H1 (cell line): Measurements from ENCODE around the gene UBE2Q2. TPM values are rescaled to one million over a fixed set of nuclear protein-coding genes. Genes with fewer than 3 reads are reported as not detected.
A peak's percentile ranks its signal among the peaks of the same experiment; 100 is the strongest.

Source experiments
- CTCF ChIA-PET: fragments of 300-600 bp; sonication (Branson Sonifier 250); formaldehyde crosslinking; loops from one replicate; lab custom pipeline; 2021; ENCODE audit not compliant: partially characterized antibody; lab: Charles Lee
- POLR2A ChIA-PET: fragments of 300-600 bp; sonication (Branson Sonifier 250); formaldehyde crosslinking; loops from one replicate; lab custom pipeline; 2021; ENCODE audit warnings: inconsistent platforms; ENCODE audit not compliant: partially characterized antibody; lab: Charles Lee
- DNase-seq, 2 experiments: peaks; one replicate each; pipeline versions ENCODE4 v3.0.0 to v3.0.0-alpha.2; 2010 to 2022; ENCODE audit warnings: low spot score in 2 of 2, low read depth in 1 of 2, mixed read lengths in 1 of 2
- FAIRE-seq: peaks from 2 replicates; lab custom pipeline; 2011; peaks lifted over from hg19 to GRCh38; lab: Jason Lieb, UNC
- H2AFZ ChIP-seq: 2 replicates; pipeline ENCODE4 v1.8.1; 2012; ENCODE audit warnings: low read length, inconsistent platforms
- H2AK5ac ChIP-seq: 2 replicates; pipeline ENCODE4 v1.6.1; 2013; ENCODE audit warnings: low read depth, low read length
- H2BK120ac ChIP-seq: replicated peaks from 2 replicates; pipeline ENCODE3; 2013; ENCODE audit warnings: low read depth, low read length, inconsistent platforms
- H2BK12ac ChIP-seq: 2 replicates; pipeline ENCODE4 v1.6.1; 2013; ENCODE audit warnings: low read depth, low read length
- H2BK15ac ChIP-seq: 2 replicates; pipeline ENCODE4 v1.6.1; 2013; ENCODE audit warnings: low read length
- H2BK20ac ChIP-seq: 2 replicates; pipeline ENCODE4 v1.6.1; 2013; ENCODE audit warnings: low read length
- H2BK5ac ChIP-seq: 2 replicates; pipeline ENCODE4 v1.6.1; 2013; ENCODE audit warnings: low read depth, low read length
- H3K14ac ChIP-seq: 2 replicates; pipeline ENCODE4 v1.6.1; 2013; ENCODE audit warnings: inconsistent platforms; ENCODE audit not compliant: insufficient read length
- H3K18ac ChIP-seq: 2 replicates; pipeline ENCODE4 v1.6.1; 2013; ENCODE audit warnings: low read length; ENCODE audit errors: extremely low read depth
- H3K23ac ChIP-seq: 2 replicates; pipeline ENCODE4 v1.6.1; 2013; ENCODE audit warnings: inconsistent platforms; ENCODE audit not compliant: insufficient read length
- H3K23me2 ChIP-seq: 2 replicates; pipeline ENCODE4 v1.6.1; 2013; ENCODE audit warnings: low read depth, low read length
- H3K27ac ChIP-seq: 2 replicates; pipeline ENCODE4 v1.6.1; 2011; ENCODE audit warnings: low read depth, low read length, inconsistent platforms
- H3K27me3 ChIP-seq, 4 experiments: replicated peaks in 1 of 4; 1 replicate in 1 of 4; 2 replicates in 3 of 4; pipeline versions ENCODE4 v1.6.1 to v1.8.1; 2011 to 2013; ENCODE audit warnings: low read length in 3 of 4, mild to moderate bottlenecking in 3 of 4, inconsistent platforms in 2 of 4, mixed read lengths in 2 of 4, moderate library complexity in 1 of 4; ENCODE audit not compliant: control insufficient read depth in 3 of 4, insufficient read depth in 3 of 4; ENCODE audit errors: extremely low read depth in 1 of 4
- H3K36me3 ChIP-seq, 4 experiments: 2 replicates each; pipeline versions ENCODE4 v1.6.1 to v1.8.1; 2011 to 2013; ENCODE audit warnings: mild to moderate bottlenecking in 4 of 4, low read length in 3 of 4, moderate library complexity in 2 of 4, control low read depth in 1 of 4, inconsistent platforms in 1 of 4; ENCODE audit not compliant: insufficient read depth in 4 of 4, control insufficient read depth in 2 of 4
- H3K4ac ChIP-seq: replicated peaks from 2 replicates; pipeline ENCODE3; 2013; ENCODE audit warnings: low read length, low read depth, mixed read lengths, inconsistent platforms; ENCODE audit not compliant: insufficient read length
- H3K4me1 ChIP-seq, 4 experiments: replicated peaks in 1 of 4; 1 replicate in 1 of 4; 2 replicates in 3 of 4; pipeline versions ENCODE4 v1.6.1 to v1.8.1; 2011 to 2013; ENCODE audit warnings: low read length in 3 of 4, inconsistent platforms in 2 of 4, mixed read lengths in 1 of 4; ENCODE audit not compliant: insufficient read depth in 4 of 4, control insufficient read depth in 3 of 4
- H3K4me2 ChIP-seq, 2 experiments: 2 replicates each; pipeline versions ENCODE4 v1.6.1 to v1.8.1; 2011 to 2013; ENCODE audit warnings: low read depth in 2 of 2, low read length in 2 of 2, control low read depth in 1 of 2, inconsistent platforms in 1 of 2, mild to moderate bottlenecking in 1 of 2; ENCODE audit not compliant: insufficient read depth in 1 of 2
- H3K4me3 ChIP-seq, 4 experiments: fragments of 200-600, 300-600 bp in 1 of 4; sonication (generic), shearing (Covaris generic), sonication (Bioruptor Twin) in 1 of 4; 2 replicates each; pipeline versions ENCODE4 v1.5.1 to v1.8.1; 2011 to 2016; ENCODE audit warnings: low read length in 4 of 4, low read depth in 3 of 4, control low read depth in 2 of 4, inconsistent platforms in 2 of 4, mild to moderate bottlenecking in 2 of 4, mixed read lengths in 1 of 4, moderate library complexity in 1 of 4; ENCODE audit not compliant: insufficient read depth in 2 of 4; ENCODE audit errors: extremely low read depth in 1 of 4
- H3K56ac ChIP-seq: replicated peaks from 2 replicates; pipeline ENCODE3; 2013; ENCODE audit warnings: low read depth, mild to moderate bottlenecking, mixed read lengths, low read length, inconsistent platforms; ENCODE audit not compliant: insufficient read length
- H3K79me1 ChIP-seq: 2 replicates; pipeline ENCODE4 v1.6.1; 2013; ENCODE audit warnings: low read depth, low read length, control low read depth
- H3K79me2 ChIP-seq, 2 experiments: 2 replicates each; pipeline versions ENCODE4 v1.6.1 to v1.8.1; 2012 to 2013; ENCODE audit warnings: low read length in 2 of 2, mild to moderate bottlenecking in 2 of 2, inconsistent platforms in 1 of 2; ENCODE audit not compliant: insufficient read depth in 2 of 2, control insufficient read depth in 1 of 2
- H3K9ac ChIP-seq, 4 experiments: replicated peaks in 1 of 4; 1 replicate in 1 of 4; 2 replicates in 3 of 4; pipeline versions ENCODE4 v1.6.1 to v1.8.1; 2011 to 2013; ENCODE audit warnings: low read depth in 3 of 4, low read length in 3 of 4, control low read depth in 2 of 4, mild to moderate bottlenecking in 2 of 4, moderate library complexity in 2 of 4, inconsistent platforms in 1 of 4; ENCODE audit errors: extremely low read depth in 1 of 4
- H3K9me3 ChIP-seq, 2 experiments: 2 replicates each; pipeline versions ENCODE4 v1.6.1 to v1.8.1; 2012 to 2013; ENCODE audit warnings: mild to moderate bottlenecking in 2 of 2, moderate library complexity in 2 of 2, control low read depth in 1 of 2, inconsistent platforms in 1 of 2, low read depth in 1 of 2, low read length in 1 of 2, mixed read lengths in 1 of 2; ENCODE audit not compliant: insufficient read depth in 2 of 2
- H4K20me1 ChIP-seq, 2 experiments: replicated peaks in 1 of 2; 2 replicates each; pipeline versions ENCODE3 to v1.8.1; 2011 to 2013; ENCODE audit warnings: inconsistent platforms in 2 of 2, low read length in 2 of 2, mild to moderate bottlenecking in 1 of 2; ENCODE audit not compliant: insufficient read depth in 2 of 2, control insufficient read depth in 1 of 2
- H4K5ac ChIP-seq: 2 replicates; pipeline ENCODE4 v1.6.1; 2013; ENCODE audit warnings: low read length, low read depth, mixed read lengths, inconsistent platforms; ENCODE audit not compliant: insufficient read length
- H4K8ac ChIP-seq: 2 replicates; pipeline ENCODE4 v1.8.0; 2013; ENCODE audit warnings: mild to moderate bottlenecking, moderate library complexity, low read length, inconsistent platforms; ENCODE audit not compliant: insufficient read depth; ENCODE audit errors: extremely low read depth
- H4K91ac ChIP-seq: replicated peaks from 2 replicates; pipeline ENCODE3; 2013; ENCODE audit warnings: low read length, mixed read lengths, inconsistent platforms; ENCODE audit not compliant: insufficient read length
- KDM1A ChIP-seq: fragments of 200-600, 300-600 bp; sonication (generic); IDR thresholded peaks from 2 replicates; pipeline ENCODE4 v1.7.1; 2016; ENCODE audit warnings: mild to moderate bottlenecking, low read length, borderline replicate concordance
- POLR2A ChIP-seq, 2 experiments: IDR thresholded peaks; 1 replicate in 1 of 2; 2 replicates in 1 of 2; pipeline ENCODE4 v1.6.1; 2011; ENCODE audit warnings: low read depth in 2 of 2, low read length in 2 of 2, mild to moderate bottlenecking in 2 of 2; ENCODE audit errors: control extremely low read depth in 1 of 2
- POU5F1 ChIP-seq: IDR thresholded peaks from 2 replicates; pipeline ENCODE4 v1.6.1; 2011; ENCODE audit warnings: low read depth, mild to moderate bottlenecking, low read length, moderate library complexity
- TAF1 ChIP-seq: IDR thresholded peaks from 2 replicates; pipeline ENCODE4 v1.6.1; 2011; ENCODE audit warnings: mild to moderate bottlenecking, low read depth, low read length
- WGBS, 2 experiments: shearing (Covaris generic) in 1 of 2; methylation state at CpG; one replicate each; pipeline versions ENCODE4 v1.1.6 to v1.1.7; 2013 to 2015; ENCODE audit warnings: low lambda C conversion rate in 2 of 2, mixed read lengths in 2 of 2, inconsistent platforms in 1 of 2, low coverage in 1 of 2, missing lambda C conversion rate in 1 of 2; ENCODE audit not compliant: insufficient replicate concordance in 2 of 2, insufficient coverage in 1 of 2, insufficient read length in 1 of 2; ENCODE audit errors: extremely low coverage in 1 of 2, missing lambda C conversion rate in 1 of 2; 5-methylcytosine and 5-hydroxymethylcytosine counted together
- polyA plus RNA-seq, 7 experiments: library from polyadenylated mRNA; depleted of rRNA in 3 of 7; stranded (reverse) in 5 of 7; unstranded in 2 of 7; fragments of >200 nt in 5 of 7; fragments of 200-250 nt in 2 of 7; gene quantifications; 1 replicate in 5 of 7; 2 replicates in 1 of 7; 4 replicates in 1 of 7; pipeline versions ENCODE4 v1.2.1 to v1.2.3, GENCODE V29; 2011 to 2013; ENCODE audit warnings: missing spikeins in 2 of 7, mixed read lengths in 2 of 7
- total RNA-seq: library from RNA; stranded (reverse); fragmentation: NEBNext Ultra II Directional; extraction: Animal tissue kit (Norgen Biotek cat#: 25700); gene quantifications from 2 replicates; pipeline ENCODE4 v1.2.1, GENCODE V29; 2021

UBE2Q2 gene
- total and polyA plus RNA-seq, 2 of the 8 experiments (the other 6 are each of a cell fraction or from before 2014, with no cell fraction given) = 10.1 to 22.7 TPM

GRCh38 chr15:75810874-75811498, 32.3 kb upstream of the UBE2Q2 start:
- no peaks in the 10 kb centered on the region for H3K9me3 ChIP-seq
- ChIA-PET POLR2A (interaction anchor here (1.0 to 2.2 kb wide), 3 partner anchors 12 to 110 kb away, joined by 3 to 11 read pairs (median 4); partner anchors contain the start of gene FBXO22), CTCF (interaction anchor here (0.7 to 13.0 kb wide), 32 partner anchors 8 to 340 kb away, joined by 3 to 224 read pairs (median 6); partner anchors contain the start of gene UBE2Q2)
- no peak overlapping the region for H2AK5ac ChIP-seq
- peak; percentile 72; the same call in 1 of the 2 replicates for TF ChIP-seq KDM1A
- no peak for TF ChIP-seq TAF1
- TF ChIP-seq POLR2A (IDR thresholded peaks at IDR 0.05; ENCODE audit: control extremely low read depth in 1 of 2, low read depth in 2 of 2, low read length in 2 of 2) = no peak
- no peak for TF ChIP-seq POU5F1
- H3K23me2 ChIP-seq = no peaks in the 10 kb centered on the region
- H2BK20ac ChIP-seq = no peak overlapping the region
- H3K14ac ChIP-seq = no peak overlapping the region
- no peak overlapping the region; the same call in 1 of the 2 replicates for H4K8ac ChIP-seq
- H3K79me1 ChIP-seq = no peaks in the 10 kb centered on the region
- peak overlapping the region; percentile 99 for H2AFZ ChIP-seq
- no peak for DNase-seq
- H2BK15ac ChIP-seq = no peak overlapping the region
- no peak overlapping the region for H3K56ac ChIP-seq
- H3K4me2 ChIP-seq = no peak overlapping the region
- no peak overlapping the region for H3K4me3 ChIP-seq
- no peak overlapping the region for H4K5ac ChIP-seq
- H3K27ac ChIP-seq = no peak overlapping the region
- no peak overlapping the region for H3K23ac ChIP-seq
- no peaks in the 10 kb centered on the region for H3K36me3 ChIP-seq
- no peak overlapping the region for H2BK120ac ChIP-seq
- H3K27me3 ChIP-seq = no peaks in the 10 kb centered on the region
- H3K18ac ChIP-seq = peak overlapping the region; percentile 43; the same call in 1 of the 2 replicates
- no peak overlapping the region for H3K4ac ChIP-seq
- no peaks in the 10 kb centered on the region for H4K20me1 ChIP-seq
- 87% methylated on average over 2 of the region's 2 CpGs; no CpG with 5 or more reads in 1 of the 2 experiments for WGBS, 2 experiments
- no peak overlapping the region for H4K91ac ChIP-seq
- no peak overlapping the region for H3K9ac ChIP-seq
- peaks cover 0 to 5% (median 0%) of the 10 kb centered on the region in 4 experiments; a peak in 1 of 7 replicates for H3K4me1 ChIP-seq
- FAIRE-seq = no peak
- H2BK5ac ChIP-seq = no peak overlapping the region
- H2BK12ac ChIP-seq = no peak overlapping the region
- H3K79me2 ChIP-seq = no peaks in the 10 kb centered on the region
